Stimulated activated CD8-positive, alpha-beta memory T cell treated with anti-CD3 and anti-CD28 coated beads, Interleukin-7, amount 100 ng/mL, for 24 hours (primary cell): ENCODE results near the gene CCL27.
A peak's percentile ranks its signal among the peaks of the same experiment; 100 is the strongest.

ENCODE experiments used
- DNase-seq: peaks from one replicate; pipeline ENCODE4 v3.0.0-alpha.2; 2020; ENCODE audit warnings: low read depth

CCL27 gene

GRCh38 chr9:34684816-34685215, 22.4 kb upstream of the CCL27 start:
- DNase-seq, result no peak

GRCh38 chr9:34684145-34684544, 21.7 kb upstream of the CCL27 start:
- no peak for DNase-seq

- DNase-seq, result no peak
Observed at GRCh38 chr9:34675869-34676268, 13.4 kb upstream of the CCL27 start.

- peak; percentile 36 for DNase-seq
Observed at GRCh38 chr9:34675048-34675714, 12.7 kb upstream of the CCL27 start.

GRCh38 chr9:34674440-34674839, 12.0 kb upstream of the CCL27 start:
- DNase-seq, result no peak

GRCh38 chr9:34671307-34671706, 8.8 kb upstream of the CCL27 start:
- DNase-seq, result no peak

GRCh38 chr9:34669809-34670562, 7.5 kb upstream of the CCL27 start:
- no peak for DNase-seq

- DNase-seq, result peak; percentile 71
Observed at GRCh38 chr9:34665381-34666250, 3.2 kb upstream of the CCL27 start.

GRCh38 chr9:34665067-34665380, 2.6 kb upstream of the CCL27 start:
- no peak for DNase-seq

GRCh38 chr9:34664281-34665066, 2.0 kb upstream of the CCL27 start:
- DNase-seq, result peak; percentile 59

- no peak for DNase-seq
Observed at GRCh38 chr9:34663303-34663605, 797 bp upstream of the CCL27 start.

- no peak for DNase-seq
Observed at GRCh38 chr9:34659592-34660253, 2.7 kb downstream of the CCL27 start.

- no peak for DNase-seq
Observed at GRCh38 chr9:34658461-34658860, 4.0 kb downstream of the CCL27 start.

- DNase-seq, result no peak
Observed at GRCh38 chr9:34656992-34657391, 5.5 kb downstream of the CCL27 start.

- DNase-seq, result no peak
Observed at GRCh38 chr9:34655394-34655793, 7.1 kb downstream of the CCL27 start.

- DNase-seq, result no peak
Observed at GRCh38 chr9:34654323-34655051, 8.0 kb downstream of the CCL27 start.

- DNase-seq, result no peak
Observed at GRCh38 chr9:34653151-34654072, 9.0 kb downstream of the CCL27 start.

- DNase-seq, result no peak
Observed at GRCh38 chr9:34652602-34653000, 9.9 kb downstream of the CCL27 start.

GRCh38 chr9:34651876-34652601, 10.4 kb downstream of the CCL27 start, which contains the start of gene IL11RA:
Gene IL11RA, plus strand, starts transcription at chr9:34652185. Its CDS starts 3,033 bp downstream, at chr9:34655218.
- peak; percentile 40 for DNase-seq
